Activated CD4-positive, alpha-beta T cell treated with anti-CD3 and anti-CD28 coated beads, Interleukin-2, amount 10 ng/mL, durations not matched to agents 7 days and 5 days (primary cell): ENCODE data around the gene RPL18. TPM values are rescaled to one million over a fixed set of nuclear protein-coding genes. Genes with fewer than 3 reads are reported as not detected.
A peak's percentile ranks its signal among the peaks of the same experiment; 100 is the strongest.

Experiments
- CTCF ChIA-PET: fragments of 350-600 bp; sonication (Branson Sonifier 250); formaldehyde crosslinking; loops from one replicate; lab custom pipeline; 2021; ENCODE audit warnings: antibody characterized with exemption; lab: Charles Lee
- POLR2A ChIA-PET: fragments of 350-600 bp; sonication (Branson Sonifier 250); formaldehyde crosslinking; loops from one replicate; lab custom pipeline; 2021; ENCODE audit warnings: antibody characterized with exemption; lab: Charles Lee
- DNase-seq: peaks from one replicate; pipeline ENCODE4 v3.0.0-alpha.2; 2020
- H3K27ac Mint-ChIP-seq: one replicate; pipeline ENCODE4 v1.8.0; 2021; ENCODE audit warnings: mild to moderate bottlenecking, moderate library complexity, mixed read lengths
- H3K27me3 Mint-ChIP-seq: one replicate; pipeline ENCODE4 v1.8.0; 2021; ENCODE audit warnings: mixed read lengths
- H3K36me3 Mint-ChIP-seq: one replicate; pipeline ENCODE4 v1.8.0; 2021; ENCODE audit warnings: low read depth, mixed read lengths
- H3K4me1 Mint-ChIP-seq: one replicate; pipeline ENCODE4 v1.8.0; 2021; ENCODE audit warnings: mixed read lengths
- H3K4me3 Mint-ChIP-seq: one replicate; pipeline ENCODE4 v1.8.0; 2021; ENCODE audit warnings: mild to moderate bottlenecking, moderate library complexity, mixed read lengths
- H3K9me3 Mint-ChIP-seq: one replicate; pipeline ENCODE4 v1.8.0; 2021; ENCODE audit warnings: mixed read lengths
- total RNA-seq, 2 experiments: library from RNA; stranded (reverse); gene quantifications; one replicate each; pipeline ENCODE4 v1.2.3, GENCODE V29; 2021

Gene RPL18
- total RNA-seq, 2 experiments from 2014 or later, result 1,477 to 1,601 TPM

DNA sequence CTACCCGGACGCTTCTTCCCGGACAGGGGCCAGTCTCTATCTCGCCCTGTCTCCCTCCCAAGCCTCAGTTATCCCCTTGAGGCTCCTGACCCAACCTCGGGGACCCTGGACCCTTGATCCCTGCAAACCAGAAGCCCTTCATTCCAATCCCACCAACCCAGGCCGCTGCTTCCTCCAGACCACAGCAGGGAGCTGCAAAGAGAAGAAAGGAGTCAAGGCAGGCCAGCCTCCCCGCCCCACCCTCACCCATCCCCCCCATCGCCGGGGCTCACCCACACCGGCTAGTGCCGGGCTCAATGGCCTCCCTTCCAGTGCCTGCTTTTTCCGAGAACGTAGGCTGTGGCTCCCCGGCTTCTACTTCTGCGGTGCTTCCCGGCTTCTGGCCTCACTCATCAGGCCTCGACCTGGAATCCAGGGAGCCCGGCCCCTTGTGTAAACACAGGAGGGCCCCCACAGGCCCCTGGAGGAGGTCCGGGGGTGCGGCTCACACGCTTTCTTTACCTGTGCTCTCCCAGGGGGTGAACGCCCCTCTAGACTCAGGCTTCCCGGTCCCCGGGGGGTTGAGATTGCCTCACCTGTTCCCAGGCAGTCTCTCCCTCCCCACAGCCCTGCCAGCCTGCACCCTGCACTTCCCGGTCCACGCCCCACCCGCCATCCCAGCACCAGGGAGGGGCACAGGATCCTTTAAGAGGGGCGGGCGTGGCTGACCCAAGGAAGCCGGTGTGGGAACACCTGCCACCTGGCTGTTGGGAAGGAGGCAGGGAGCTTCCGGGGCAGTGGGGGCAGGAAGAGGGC is 4.3 kb downstream of the RPL18 start, which contains the start of gene FAM83E:
Gene FAM83E, minus strand, starts transcription at position 641 of the 795 bp plus-strand sequence. CDS start 1,704 bp downstream, outside the sequence.
- Mint-ChIP-seq H3K27ac (peak within 1 kb of the TSS; percentile 46), H3K27me3 (no peaks in the 10 kb centered on the region), H3K9me3 (no peaks in the 10 kb centered on the region), H3K4me1 (peaks cover 23% of the 10 kb centered on the region), H3K36me3 (peaks cover 40% of the 10 kb centered on the region), H3K4me3 (no peak within 1 kb of the TSS)
- ChIA-PET POLR2A (no interaction called here), CTCF (interaction anchor here (1.6 kb wide), 1 partner anchor 31 kb away, joined by 4 read pairs; no protein-coding TSS in a partner anchor)
- DNase-seq, result no peak

DNA sequence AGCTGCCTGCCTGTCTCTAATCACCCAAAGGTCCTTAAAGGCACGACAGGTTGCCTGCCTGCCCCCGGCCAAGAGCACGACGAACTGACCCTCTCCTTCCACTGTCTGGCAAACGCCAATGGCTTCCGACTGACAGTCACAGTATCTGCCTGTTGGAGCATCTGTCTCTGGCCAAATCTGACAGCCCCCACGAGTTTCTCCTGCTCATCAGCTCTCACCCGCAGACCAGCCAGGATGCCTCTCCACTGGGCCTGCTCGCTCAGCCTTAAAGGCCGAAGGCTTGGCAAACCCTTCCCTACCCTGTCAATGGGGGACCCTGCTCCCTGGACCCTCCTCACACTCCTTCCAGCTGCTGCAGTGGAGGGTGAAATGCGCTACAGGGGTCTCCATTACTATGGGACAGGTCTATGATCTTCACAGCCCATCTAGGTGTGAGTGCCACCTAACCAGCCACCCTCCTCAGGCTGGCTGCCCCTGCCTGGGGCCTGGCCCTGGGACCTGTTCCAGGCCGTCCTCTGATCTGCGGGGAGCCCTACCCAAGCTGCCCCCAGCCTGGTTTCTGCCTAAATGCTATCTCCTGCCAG is 5.0 kb downstream of the RPL18 start:
- Mint-ChIP-seq H3K27ac (no peak overlapping the region), H3K4me3 (no peak overlapping the region), H3K36me3 (peaks cover 38% of the 10 kb centered on the region), H3K9me3 (no peaks in the 10 kb centered on the region), H3K27me3 (no peaks in the 10 kb centered on the region), H3K4me1 (peaks cover 22% of the 10 kb centered on the region)
- ChIA-PET CTCF (no interaction called here), POLR2A (no interaction called here)
- no peak for DNase-seq

DNA sequence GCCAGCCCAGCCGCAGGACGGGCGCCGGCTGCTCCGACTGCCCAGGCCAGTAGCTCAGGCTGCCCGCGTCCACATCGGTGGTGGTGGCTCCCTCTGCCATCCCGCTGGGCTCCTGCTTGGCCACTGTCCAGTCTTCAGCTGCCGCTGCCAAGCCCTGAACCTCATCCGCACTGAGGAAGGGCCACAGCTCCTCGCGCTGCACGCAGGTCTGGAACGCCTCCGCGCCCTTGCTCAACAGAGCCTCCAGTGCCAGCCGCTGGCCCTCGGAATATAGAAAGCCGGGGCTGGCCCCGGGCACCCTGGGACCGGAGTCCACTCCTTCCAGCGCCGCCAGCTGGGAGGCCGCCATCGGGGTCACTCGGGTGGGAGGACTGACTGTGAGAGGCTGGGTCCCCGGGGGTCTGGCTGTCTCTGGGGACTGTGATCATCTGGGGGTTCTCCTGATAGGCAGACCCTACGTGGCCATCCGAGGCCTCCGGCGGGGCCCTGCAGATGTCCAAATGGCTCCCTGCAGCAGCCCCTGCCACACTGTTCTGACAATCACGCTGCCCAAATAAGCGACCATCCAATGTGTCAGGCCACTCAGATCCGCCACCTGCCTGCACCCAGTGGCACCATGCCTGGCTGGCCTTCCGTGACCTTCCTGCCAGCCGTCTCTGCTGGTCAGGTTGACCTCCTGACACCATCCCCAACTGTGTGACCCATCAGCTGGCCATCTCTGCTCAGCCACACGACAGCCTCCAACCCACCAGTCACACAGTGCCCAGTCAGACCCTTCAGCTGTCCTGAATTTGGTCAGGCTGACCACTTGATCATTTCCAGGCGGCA is 5.7 kb downstream of the RPL18 start:
- POLR2A ChIA-PET, result no interaction called here
- H3K27ac Mint-ChIP-seq, result no peak overlapping the region
- no peak overlapping the region for H3K4me3 Mint-ChIP-seq
- H3K4me1 Mint-ChIP-seq, result peaks cover 23% of the 10 kb centered on the region
- DNase-seq, result no peak
- no peaks in the 10 kb centered on the region for H3K27me3 Mint-ChIP-seq
- H3K36me3 Mint-ChIP-seq, result peaks cover 31% of the 10 kb centered on the region
- no peaks in the 10 kb centered on the region for H3K9me3 Mint-ChIP-seq
- CTCF ChIA-PET, result no interaction called here

DNA sequence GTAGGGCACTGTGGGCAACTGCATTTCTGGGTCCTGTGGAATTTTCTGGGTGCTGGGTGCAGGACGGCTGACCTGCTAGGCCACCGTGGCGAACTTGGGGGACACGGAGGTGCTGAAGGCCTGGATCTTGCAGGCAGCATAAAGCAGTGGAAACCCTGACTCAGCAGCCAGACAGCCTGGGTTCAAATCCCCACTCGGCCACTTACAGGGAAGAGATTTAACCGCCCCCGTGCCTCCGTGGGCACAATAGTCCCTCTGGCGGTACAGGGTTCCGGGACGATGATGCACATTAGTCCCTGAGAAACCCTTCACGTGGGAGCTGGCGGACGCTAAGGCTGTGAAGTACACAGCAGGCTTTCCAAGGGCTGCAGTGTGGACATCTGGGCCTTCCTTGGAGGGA is 7.1 kb downstream of the RPL18 start:
- Mint-ChIP-seq H3K4me3 (no peak overlapping the region), H3K36me3 (peaks cover 18% of the 10 kb centered on the region), H3K27me3 (no peaks in the 10 kb centered on the region), H3K9me3 (no peaks in the 10 kb centered on the region), H3K27ac (no peak overlapping the region), H3K4me1 (peaks cover 16% of the 10 kb centered on the region)
- ChIA-PET POLR2A (no interaction called here), CTCF (no interaction called here)
- DNase-seq, result no peak

DNA sequence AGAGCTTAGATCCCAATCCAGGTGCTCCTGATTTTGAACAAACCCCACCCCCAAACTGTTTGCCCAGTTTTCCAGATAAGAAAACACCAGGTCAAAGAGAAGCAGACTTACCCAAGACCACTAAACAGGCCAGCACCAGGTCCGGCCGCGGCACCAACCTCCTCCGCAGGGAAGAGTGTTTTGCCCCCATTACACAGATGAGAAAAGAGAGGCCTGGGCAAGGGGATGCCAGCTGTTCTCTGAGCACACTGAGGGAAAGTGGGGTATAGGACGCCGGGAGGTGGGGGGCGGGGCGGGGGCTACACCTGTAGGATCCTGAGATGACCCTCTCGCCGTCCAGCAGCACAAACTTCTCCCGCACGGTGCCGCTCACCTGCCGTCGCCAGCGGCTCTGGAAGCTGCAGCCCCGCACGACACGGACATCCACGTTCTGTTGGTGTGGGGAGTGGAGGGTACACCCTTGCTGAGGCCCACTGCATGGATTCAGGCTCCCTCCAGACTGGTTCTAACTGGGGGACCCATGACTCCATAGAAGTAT is 9.3 kb downstream of the RPL18 start:
- peaks cover 3% of the 10 kb centered on the region for H3K36me3 Mint-ChIP-seq
- ChIA-PET CTCF (interaction anchor here (0.6 to 3.2 kb wide), 16 partner anchors 8 to 1021 kb away, joined by 3 to 14 read pairs (median 4); partner anchors contain the start of genes RPL18, SPHK2 and ZNF114), POLR2A (no interaction called here)
- DNase-seq, result no peak
- H3K9me3 Mint-ChIP-seq, result no peaks in the 10 kb centered on the region
- H3K27me3 Mint-ChIP-seq, result no peaks in the 10 kb centered on the region
- no peak overlapping the region for H3K4me3 Mint-ChIP-seq
- no peak overlapping the region for H3K27ac Mint-ChIP-seq
- H3K4me1 Mint-ChIP-seq, result peaks cover 4% of the 10 kb centered on the region

DNA sequence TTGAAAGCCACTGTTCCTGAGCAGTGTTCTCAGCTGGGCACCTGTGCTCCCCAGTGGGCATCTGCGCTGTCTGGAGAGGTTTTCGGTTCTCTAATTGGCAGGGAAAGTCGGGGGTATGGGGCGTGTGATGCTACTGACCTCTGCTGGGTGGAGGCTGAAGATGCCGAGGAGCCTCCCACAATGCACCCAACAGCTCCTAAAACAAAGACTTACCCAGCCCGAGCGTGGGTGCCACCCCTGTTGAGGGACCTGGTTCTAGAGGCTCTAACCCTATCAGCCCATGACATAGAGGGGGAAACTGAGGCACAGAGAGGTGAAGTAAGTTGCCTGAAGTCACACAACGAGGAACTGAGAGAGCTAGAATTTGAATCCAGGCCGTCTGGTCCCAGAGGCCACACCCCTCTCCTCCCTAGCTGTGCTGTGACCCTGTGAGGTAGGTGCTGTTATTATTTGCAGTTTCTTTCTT is 10.1 kb downstream of the RPL18 start:
- ChIA-PET CTCF (interaction anchor here (0.6 to 3.2 kb wide), 20 partner anchors 8 to 1215 kb away, joined by 3 to 14 read pairs (median 4); partner anchors contain the start of genes RPL18, SPHK2 and ZNF114), POLR2A (interaction anchor here (1.0 kb wide), 1 partner anchor 10 kb away, joined by 3 read pairs; the partner anchor contains the start of genes RPL18 and SPHK2)
- DNase-seq, result peak; percentile 61
- no peaks in the 10 kb centered on the region for H3K36me3 Mint-ChIP-seq
- H3K4me3 Mint-ChIP-seq, result no peak overlapping the region
- H3K27me3 Mint-ChIP-seq, result no peaks in the 10 kb centered on the region
- H3K4me1 Mint-ChIP-seq, result peaks cover 4% of the 10 kb centered on the region
- H3K9me3 Mint-ChIP-seq, result no peaks in the 10 kb centered on the region
- H3K27ac Mint-ChIP-seq, result peak overlapping the region; percentile 79

DNA sequence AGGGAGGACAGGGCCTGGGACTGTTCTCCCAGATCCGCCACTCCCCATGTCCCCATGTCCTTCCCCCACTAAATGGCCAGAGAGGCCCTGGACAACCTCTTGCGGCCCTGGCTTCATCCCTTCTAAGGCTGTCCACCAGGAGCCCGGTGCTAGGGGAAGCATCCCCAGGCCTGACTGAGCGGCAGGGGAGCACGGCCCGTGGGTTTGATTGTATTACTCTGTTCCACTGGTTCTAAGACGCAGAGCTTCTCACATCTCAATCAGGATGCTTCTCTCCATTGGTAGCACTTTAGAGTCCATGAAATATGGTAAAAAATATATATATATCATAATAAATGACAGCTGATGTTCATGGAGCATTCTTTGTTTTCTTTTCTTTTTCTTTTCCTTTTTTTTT is 11.6 kb downstream of the RPL18 start:
- POLR2A ChIA-PET, result no interaction called here
- CTCF ChIA-PET, result interaction anchor here (0.6 to 3.2 kb wide), 3 partner anchors 21 to 837 kb away, joined by 3 to 11 read pairs (median 4); no protein-coding TSS in a partner anchor
- no peaks in the 10 kb centered on the region for H3K36me3 Mint-ChIP-seq

DNA sequence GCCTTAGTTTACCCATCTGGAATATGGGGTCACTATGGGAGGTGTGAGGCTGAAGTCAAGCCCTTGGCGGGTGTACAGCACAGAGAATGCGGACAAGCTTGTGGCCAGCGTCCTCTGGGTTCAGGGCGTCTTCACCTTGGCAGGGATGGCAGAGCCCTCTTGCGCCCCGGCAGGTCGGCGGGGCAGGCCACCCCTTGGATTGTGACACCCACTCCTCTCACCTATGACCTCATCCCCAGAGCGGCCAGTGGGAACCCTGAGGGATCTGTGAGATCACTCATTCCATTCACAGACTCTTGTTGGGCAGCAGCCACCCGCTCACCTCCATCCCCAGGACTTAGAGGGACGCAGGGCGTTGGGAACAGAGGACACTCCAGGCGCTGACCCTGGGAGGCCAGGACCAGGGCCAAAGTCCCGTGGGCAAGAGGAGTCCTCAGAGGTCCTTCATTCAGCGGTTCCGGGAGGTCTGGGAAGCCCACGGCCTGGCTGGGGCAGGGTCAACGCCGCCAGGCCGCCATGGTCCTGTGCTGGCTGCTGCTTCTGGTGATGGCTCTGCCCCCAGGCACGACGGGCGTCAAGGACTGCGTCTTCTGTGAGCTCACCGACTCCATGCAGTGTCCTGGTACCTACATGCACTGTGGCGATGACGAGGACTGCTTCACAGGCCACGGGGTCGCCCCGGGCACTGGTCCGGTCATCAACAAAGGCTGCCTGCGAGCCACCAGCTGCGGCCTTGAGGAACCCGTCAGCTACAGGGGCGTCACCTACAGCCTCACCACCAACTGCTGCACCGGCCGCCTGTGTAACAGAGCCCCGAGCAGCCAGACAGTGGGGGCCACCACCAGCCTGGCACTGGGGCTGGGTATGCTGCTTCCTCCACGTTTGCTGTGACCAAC is 12.3 kb downstream of the RPL18 start, which contains the start of gene SPACA4:
Gene SPACA4, plus strand, starts transcription at position 280 of the 896 bp plus-strand sequence. Its CDS starts 237 bp downstream, at position 517.
- no peak for DNase-seq
- ChIA-PET CTCF (interaction anchor here (0.6 to 3.2 kb wide), 5 partner anchors 18 to 117 kb away, joined by 3 to 11 read pairs (median 4); no protein-coding TSS in a partner anchor), POLR2A (no interaction called here)
- Mint-ChIP-seq H3K9me3 (no peaks in the 10 kb centered on the region), H3K36me3 (no peaks in the 10 kb centered on the region), H3K4me1 (peaks cover 4% of the 10 kb centered on the region), H3K27ac (no peak within 1 kb of the TSS), H3K27me3 (no peaks in the 10 kb centered on the region), H3K4me3 (no peak within 1 kb of the TSS)

More for the DNA sequence above, 11.6 kb downstream of the RPL18 start:
- H3K27ac Mint-ChIP-seq, result no peak overlapping the region
- H3K27me3 Mint-ChIP-seq, result no peaks in the 10 kb centered on the region
- peaks cover 4% of the 10 kb centered on the region for H3K4me1 Mint-ChIP-seq
- DNase-seq, result no peak
- no peaks in the 10 kb centered on the region for H3K9me3 Mint-ChIP-seq
- H3K4me3 Mint-ChIP-seq, result no peak overlapping the region

DNA sequence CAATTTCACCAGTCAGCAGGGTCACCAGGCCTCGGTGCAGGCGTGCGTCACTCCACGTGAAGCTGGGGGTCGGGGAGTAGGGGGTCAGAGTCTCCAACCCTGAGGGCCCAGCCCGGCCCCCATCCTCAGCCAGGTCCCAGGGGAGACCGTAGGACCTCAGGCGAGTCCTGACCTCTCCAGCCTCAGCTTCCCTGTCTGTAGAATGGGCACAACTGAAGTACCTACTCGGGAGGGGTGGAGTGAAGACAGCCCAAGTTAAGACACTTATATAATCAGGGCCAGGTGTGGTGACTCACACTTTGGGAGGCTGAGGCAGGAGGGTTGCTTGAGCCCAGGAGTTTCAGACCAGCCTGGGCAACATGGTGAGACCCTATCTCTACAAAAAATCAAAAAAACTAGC is 15.1 kb downstream of the RPL18 start:
- H3K36me3 Mint-ChIP-seq, result no peaks in the 10 kb centered on the region
- H3K4me1 Mint-ChIP-seq, result peaks cover 3% of the 10 kb centered on the region
- no peak for DNase-seq
- ChIA-PET POLR2A (no interaction called here), CTCF (interaction anchor here (1.1 kb wide), 1 partner anchor 19 kb away, joined by 3 read pairs; no protein-coding TSS in a partner anchor)
- H3K4me3 Mint-ChIP-seq, result no peak overlapping the region
- H3K27ac Mint-ChIP-seq, result no peak overlapping the region
- no peaks in the 10 kb centered on the region for H3K27me3 Mint-ChIP-seq
- no peaks in the 10 kb centered on the region for H3K9me3 Mint-ChIP-seq

DNA sequence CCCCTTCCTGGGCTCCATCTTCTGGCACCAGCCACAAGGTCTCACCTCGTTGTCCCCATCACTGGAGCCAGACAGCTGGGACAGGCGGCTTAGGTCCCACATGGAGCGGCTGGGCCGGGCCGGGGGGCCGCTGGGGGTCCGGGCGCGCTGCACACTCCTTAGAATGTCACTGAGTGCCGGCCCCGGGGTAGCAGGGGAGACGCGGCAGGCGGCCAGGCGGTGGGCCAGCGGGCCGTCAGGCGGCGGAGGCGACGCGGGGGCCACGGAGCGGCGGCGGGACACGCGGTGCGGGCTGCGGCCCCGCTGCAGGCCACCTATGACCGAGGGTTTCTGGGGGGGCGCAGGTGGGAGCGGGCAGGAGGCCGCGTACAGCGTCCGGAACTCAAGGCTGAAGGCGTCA is 15.5 kb downstream of the RPL18 start:
- ChIA-PET CTCF (no interaction called here), POLR2A (no interaction called here)
- no peaks in the 10 kb centered on the region for H3K36me3 Mint-ChIP-seq
- H3K4me1 Mint-ChIP-seq, result no peaks in the 10 kb centered on the region
- H3K27me3 Mint-ChIP-seq, result no peaks in the 10 kb centered on the region
- H3K4me3 Mint-ChIP-seq, result no peak overlapping the region
- no peaks in the 10 kb centered on the region for H3K9me3 Mint-ChIP-seq
- no peak for DNase-seq
- no peak overlapping the region for H3K27ac Mint-ChIP-seq

DNA sequence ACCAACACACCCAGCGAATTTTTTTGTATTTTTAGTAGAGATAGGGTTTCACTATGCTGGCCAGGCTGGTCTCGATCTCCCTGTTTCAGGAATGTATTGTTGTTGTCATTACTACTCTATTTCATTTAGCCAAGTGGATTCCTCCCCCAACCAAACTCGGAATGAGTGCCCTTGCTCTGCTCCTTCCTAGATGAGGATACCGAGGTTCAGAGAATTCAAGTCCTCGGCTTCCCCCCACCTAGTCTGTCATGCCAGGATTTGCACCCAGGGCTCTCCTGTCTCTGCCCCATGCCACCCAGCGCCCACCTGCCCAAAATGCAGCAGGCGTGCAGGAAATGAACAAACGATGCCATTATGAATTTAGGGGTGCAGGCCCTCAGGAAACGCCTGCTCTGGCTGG is 16.0 kb downstream of the RPL18 start:
- H3K27me3 Mint-ChIP-seq, result no peaks in the 10 kb centered on the region
- no peaks in the 10 kb centered on the region for H3K4me1 Mint-ChIP-seq
- no peak overlapping the region for H3K27ac Mint-ChIP-seq
- no peak overlapping the region for H3K4me3 Mint-ChIP-seq
- no peaks in the 10 kb centered on the region for H3K9me3 Mint-ChIP-seq
- CTCF ChIA-PET, result no interaction called here
- no peak for DNase-seq
- no peaks in the 10 kb centered on the region for H3K36me3 Mint-ChIP-seq
- POLR2A ChIA-PET, result no interaction called here
